Raji (cell line): Measurements from ENCODE around the gene GPR132.

ENCODE experiments used
- POLR2A ChIP-seq: IDR thresholded peaks from 2 replicates; pipeline ENCODE4 v1.6.1; 2011; ENCODE audit warnings: low read depth, low read length, control low read depth; ENCODE audit not compliant: insufficient read depth

GPR132 gene, protein sequence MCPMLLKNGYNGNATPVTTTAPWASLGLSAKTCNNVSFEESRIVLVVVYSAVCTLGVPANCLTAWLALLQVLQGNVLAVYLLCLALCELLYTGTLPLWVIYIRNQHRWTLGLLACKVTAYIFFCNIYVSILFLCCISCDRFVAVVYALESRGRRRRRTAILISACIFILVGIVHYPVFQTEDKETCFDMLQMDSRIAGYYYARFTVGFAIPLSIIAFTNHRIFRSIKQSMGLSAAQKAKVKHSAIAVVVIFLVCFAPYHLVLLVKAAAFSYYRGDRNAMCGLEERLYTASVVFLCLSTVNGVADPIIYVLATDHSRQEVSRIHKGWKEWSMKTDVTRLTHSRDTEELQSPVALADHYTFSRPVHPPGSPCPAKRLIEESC

GRCh38 chr14:105065280-105066228, at the start of gene GPR132:
Gene GPR132 (minus strand): TSS chr14:105065430. CDS start chr14:105055420, 10,010 bp downstream.
- TF ChIP-seq POLR2A = peak; percentile 91

DNA sequence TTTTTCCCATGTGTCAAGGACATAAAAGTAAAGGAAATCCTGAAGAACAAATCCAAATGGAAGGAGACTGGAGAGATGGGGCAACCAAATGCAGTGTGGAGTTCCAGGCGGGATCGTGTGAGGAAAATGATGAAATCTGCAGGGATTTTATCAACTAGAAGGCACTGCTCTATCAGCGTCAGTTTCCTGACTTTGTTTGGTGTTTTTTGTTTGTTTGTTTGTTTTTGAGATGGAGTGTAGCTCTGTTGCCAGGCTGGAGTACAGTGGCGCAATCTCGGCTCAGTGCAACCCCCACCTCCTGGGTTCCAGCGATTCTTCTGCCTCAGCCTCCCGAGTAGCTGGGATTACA, 43.3 kb upstream of the GPR132 start:
- no peak for TF ChIP-seq POLR2A

DNA sequence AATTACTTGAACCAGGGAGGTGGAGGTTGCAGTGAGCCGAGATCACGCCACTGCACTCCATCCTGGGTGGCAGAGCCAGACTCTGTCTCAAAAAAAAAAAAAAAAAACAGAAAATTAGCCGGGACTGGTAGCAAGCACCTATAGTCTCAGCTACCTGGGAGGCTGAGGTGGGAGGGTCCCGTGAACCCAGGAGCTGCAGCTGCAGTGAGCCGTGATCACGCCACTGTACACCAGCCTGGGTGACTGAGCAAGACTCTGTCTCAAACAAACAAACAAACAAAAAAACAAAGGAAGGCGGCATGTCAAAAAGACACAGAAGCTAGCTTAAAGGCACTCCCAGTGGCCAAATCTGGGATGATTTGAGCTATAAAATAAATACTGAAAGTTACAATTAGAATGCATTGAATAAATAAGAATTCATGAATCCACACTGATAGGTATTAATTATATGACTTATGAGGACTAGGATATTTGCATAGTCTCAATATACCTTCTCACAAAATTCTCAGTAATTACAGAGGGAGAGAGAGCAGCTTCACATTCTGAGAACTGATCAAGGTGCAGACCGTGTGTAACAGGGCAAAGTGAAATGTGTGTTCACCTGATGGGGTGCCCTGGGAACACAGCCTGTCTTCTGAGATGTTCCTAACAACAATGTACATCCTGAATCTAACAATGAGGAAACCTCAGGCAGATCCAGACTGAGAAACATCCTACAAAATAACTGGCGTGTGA, 42.7 kb upstream of the GPR132 start:
- no peak for TF ChIP-seq POLR2A

GRCh38 chr14:105107351-105107750, 42.1 kb upstream of the GPR132 start:
- no peak for TF ChIP-seq POLR2A

DNA sequence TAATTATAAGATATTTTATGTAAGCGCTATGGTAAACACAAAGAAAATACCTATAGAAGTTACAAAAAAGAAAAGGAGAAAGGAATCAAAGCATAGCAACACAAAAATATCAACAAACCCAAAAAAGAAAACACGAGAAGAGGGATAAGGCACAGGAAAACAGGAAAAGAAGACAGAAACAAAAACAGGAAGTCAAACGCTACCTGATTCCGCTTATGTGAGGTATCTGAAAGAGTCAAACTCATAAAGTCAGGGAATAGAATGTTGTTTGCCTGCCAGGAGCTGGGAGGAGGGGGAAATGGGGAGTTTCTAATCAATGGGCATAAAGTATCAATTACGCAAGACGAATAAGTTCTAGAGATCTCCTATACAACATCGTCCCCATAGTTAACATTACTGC, 39.9 kb upstream of the GPR132 start:
- no peak for TF ChIP-seq POLR2A

- TF ChIP-seq POLR2A = no peak
These were observed 37.7 kb upstream of the GPR132 start for GRCh38 chr14:105102893-105103292.

DNA sequence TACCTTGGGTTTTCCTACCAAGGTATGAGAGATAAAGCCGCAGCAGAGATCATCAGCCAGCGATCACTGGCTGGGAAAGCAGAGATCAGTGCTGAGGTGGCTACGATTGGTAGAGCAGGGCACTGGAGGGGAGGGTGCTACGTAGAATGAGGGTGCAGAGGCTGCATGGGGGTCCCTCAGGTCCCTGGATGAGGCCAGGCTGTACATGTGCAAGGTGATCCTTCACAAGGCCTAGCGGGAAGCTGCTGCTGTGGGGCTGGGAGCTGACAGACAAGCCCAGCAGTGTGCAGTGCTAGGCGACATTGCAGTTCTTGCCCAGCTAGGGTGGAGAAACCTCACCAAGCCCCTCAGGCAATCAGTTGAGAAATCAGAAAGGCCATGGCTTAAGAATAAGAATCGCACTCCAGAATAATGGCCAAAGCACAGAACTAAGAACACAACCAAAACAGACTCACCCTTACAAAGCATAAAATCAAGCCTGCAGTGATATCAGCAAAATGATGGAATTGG, 37.2 kb upstream of the GPR132 start:
- no peak for TF ChIP-seq POLR2A

GRCh38 chr14:105100910-105101309, 35.7 kb upstream of the GPR132 start:
- no peak for TF ChIP-seq POLR2A

DNA sequence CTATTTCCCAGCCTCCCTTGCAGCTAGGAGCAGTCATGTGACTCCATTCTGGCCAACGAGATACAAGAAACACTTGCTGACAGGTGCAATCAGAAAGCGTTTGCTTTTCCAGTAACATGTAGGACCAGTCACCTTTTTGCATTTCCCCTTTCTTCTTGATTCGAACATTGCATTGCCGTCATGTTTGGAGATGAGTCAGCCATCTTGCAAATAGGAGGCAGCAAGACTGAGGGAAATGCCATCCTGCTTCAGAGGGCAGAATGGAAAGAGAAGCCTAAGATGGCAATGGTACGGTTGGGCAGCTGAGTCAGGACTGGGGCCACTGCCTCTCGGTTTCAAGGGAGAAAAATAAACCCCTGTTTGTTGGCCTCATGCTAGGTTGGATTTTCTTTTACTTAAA, 34.5 kb upstream of the GPR132 start:
- TF ChIP-seq POLR2A = no peak

DNA sequence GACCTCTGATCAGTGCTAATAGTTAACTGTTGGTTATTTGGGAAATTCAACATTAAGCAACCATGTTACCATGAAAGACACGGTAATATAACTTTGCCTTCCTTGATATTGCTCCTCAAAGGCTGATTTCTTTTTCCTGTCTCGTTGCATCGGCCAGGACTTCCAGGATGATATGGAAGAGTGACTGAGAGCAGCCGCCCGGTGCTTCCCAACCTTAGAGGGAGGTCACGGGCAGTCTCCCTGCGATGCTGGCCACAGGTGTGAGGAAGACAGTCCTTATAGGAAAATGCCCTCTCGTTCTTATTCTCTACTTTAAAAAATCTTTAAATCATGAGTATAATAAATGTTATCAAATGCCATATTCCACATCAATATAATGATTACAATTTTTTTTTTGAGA, 33.1 kb upstream of the GPR132 start:
- no peak for TF ChIP-seq POLR2A

- no peak for TF ChIP-seq POLR2A
These were observed 32.5 kb upstream of the GPR132 start for GRCh38 chr14:105097794-105098127.

GRCh38 chr14:105096206-105096875, 31.1 kb upstream of the GPR132 start:
- no peak for TF ChIP-seq POLR2A

GRCh38 chr14:105095236-105095805, 30.1 kb upstream of the GPR132 start:
- no peak for TF ChIP-seq POLR2A

- TF ChIP-seq POLR2A = no peak
These were observed 29.1 kb upstream of the GPR132 start for GRCh38 chr14:105094193-105094907.
